Measurements from ENCODE around the gene CLK4. TPM values are rescaled to one million over a fixed set of nuclear protein-coding genes. Genes with fewer than 3 reads are reported as not detected.

The CLK4 gene
- total RNA-seq, 6 experiments from 2014 or later: 10.8 to 19.1 (median 11.7) TPM

DNA sequence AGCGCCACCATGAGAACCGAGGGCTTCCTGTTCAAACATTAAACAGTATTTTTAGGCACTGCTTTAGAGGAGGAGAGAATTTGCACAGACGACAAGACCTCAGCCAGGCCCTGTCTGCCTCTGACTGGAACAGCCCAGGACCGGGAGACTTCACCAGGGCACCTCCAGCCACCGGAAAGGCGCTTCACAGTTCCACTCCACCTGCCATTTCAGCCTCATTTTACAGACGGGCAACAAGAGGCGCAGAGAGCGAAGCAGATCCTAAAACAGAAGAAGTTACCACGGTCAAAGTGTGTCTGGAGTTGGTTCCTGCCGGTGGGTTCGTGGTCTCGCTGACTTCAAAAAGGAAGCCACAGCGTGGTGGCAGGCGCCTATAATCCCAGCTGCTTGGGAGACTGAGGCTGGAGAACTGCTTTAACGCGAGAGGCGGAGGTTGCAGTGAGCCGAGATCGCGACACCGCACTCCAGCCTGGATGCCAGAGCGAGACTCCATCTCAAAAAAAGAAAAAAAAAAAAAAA, 65.0 kb downstream of the CLK4 start:
- intact Hi-C loops (cut with DNase I): no loop called here
- ATAC-seq: no peak

GRCh38 chr5:178560911-178561310, 65.9 kb downstream of the CLK4 start:
- H3K36me3 ChIP-seq: no peaks in the 10 kb centered on the region
- WGBS (ENCODE audit: insufficient coverage, low coverage, low lambda C conversion rate, missing lambda C conversion rate): 58% methylated on average over 2 of the region's 7 CpGs
- H3K4me1 ChIP-seq: no peaks in the 10 kb centered on the region
- H3K9me3 ChIP-seq: no peaks in the 10 kb centered on the region
- no peak overlapping the region for H3K27ac ChIP-seq
- H3K4me3 ChIP-seq: no peak overlapping the region
- DNase-seq: no peak
- intact Hi-C loops (cut with DNase I): no loop called here
- H3K27me3 ChIP-seq: no peaks in the 10 kb centered on the region
- TF ChIP-seq POLR2A (IDR thresholded peaks at IDR 0.05) (no peak), CTCF (IDR thresholded peaks at IDR 0.05) (no peak)
- no peak for ATAC-seq

More for the DNA sequence above, 65.0 kb downstream of the CLK4 start:
- H3K36me3 ChIP-seq: no peaks in the 10 kb centered on the region
- no peaks in the 10 kb centered on the region for H3K27me3 ChIP-seq
- H3K9me3 ChIP-seq: no peaks in the 10 kb centered on the region
- 48% methylated on average over 10 of the region's 23 CpGs for WGBS (ENCODE audit: insufficient coverage, low coverage, low lambda C conversion rate, missing lambda C conversion rate)
- DNase-seq: no peak
- no peaks in the 10 kb centered on the region for H3K4me1 ChIP-seq
- no peak overlapping the region for H3K27ac ChIP-seq
- H3K4me3 ChIP-seq: no peak overlapping the region
- TF ChIP-seq POLR2A (IDR thresholded peaks at IDR 0.05) (no peak), CTCF (IDR thresholded peaks at IDR 0.05) (no peak)

- no peak for ATAC-seq
- no peak for TF ChIP-seq POLR2A (IDR thresholded peaks at IDR 0.05)
- no peaks in the 10 kb centered on the region for H3K4me1 ChIP-seq
- H3K4me3 ChIP-seq: no peak overlapping the region
- no peak for DNase-seq
- intact Hi-C loops (cut with DNase I): no loop called here
- H3K36me3 ChIP-seq: no peaks in the 10 kb centered on the region
- 60% methylated on average over 1 of the region's 11 CpGs for WGBS (ENCODE audit: insufficient coverage, low coverage, low lambda C conversion rate, missing lambda C conversion rate)
- no peaks in the 10 kb centered on the region for H3K27me3 ChIP-seq
- no peak overlapping the region for H3K27ac ChIP-seq
- no peaks in the 10 kb centered on the region for H3K9me3 ChIP-seq
These were observed 69.4 kb downstream of the CLK4 start for GRCh38 chr5:178557416-178557815.

- Histone ChIP-seq H3K36me3 (no peaks in the 10 kb centered on the region), H3K27ac (no peak overlapping the region), H3K27me3 (no peaks in the 10 kb centered on the region), H3K9me3 (no peaks in the 10 kb centered on the region), H3K4me3 (no peak overlapping the region), H3K4me1 (no peaks in the 10 kb centered on the region)
- DNase-seq (no peak), ATAC-seq (no peak)
- TF ChIP-seq POLR2A (IDR thresholded peaks at IDR 0.05) (no peak), CTCF (IDR thresholded peaks at IDR 0.05) (no peak)
- 69% methylated on average over 3 of the region's 14 CpGs for WGBS (ENCODE audit: insufficient coverage, low coverage, low lambda C conversion rate, missing lambda C conversion rate)
- intact Hi-C loops (cut with DNase I): no loop called here
These were observed 71.1 kb downstream of the CLK4 start for GRCh38 chr5:178555771-178556211.

- DNase-seq: no peak
- intact Hi-C loops (cut with DNase I): no loop called here
- no peaks in the 10 kb centered on the region for H3K36me3 ChIP-seq
- H3K9me3 ChIP-seq: no peaks in the 10 kb centered on the region
- no peaks in the 10 kb centered on the region for H3K4me1 ChIP-seq
- H3K27me3 ChIP-seq: no peaks in the 10 kb centered on the region
- no peak overlapping the region for H3K4me3 ChIP-seq
- TF ChIP-seq CTCF (IDR thresholded peaks at IDR 0.05) (no peak), POLR2A (IDR thresholded peaks at IDR 0.05) (no peak)
- no peak overlapping the region for H3K27ac ChIP-seq
- no peak for ATAC-seq
- WGBS (ENCODE audit: insufficient coverage, low coverage, low lambda C conversion rate, missing lambda C conversion rate): 50% methylated on average over 4 of the region's 7 CpGs
These were observed 71.8 kb downstream of the CLK4 start for GRCh38 chr5:178555005-178555404.
